ENCODE measurements around the gene PTTG2. TPM values are rescaled to one million over a fixed set of nuclear protein-coding genes. Genes with fewer than 3 reads are reported as not detected.

Gene PTTG2
- total and polyA plus RNA-seq, 2 experiments from 2014 or later: 1.1 TPM; not detected in 1

DNA sequence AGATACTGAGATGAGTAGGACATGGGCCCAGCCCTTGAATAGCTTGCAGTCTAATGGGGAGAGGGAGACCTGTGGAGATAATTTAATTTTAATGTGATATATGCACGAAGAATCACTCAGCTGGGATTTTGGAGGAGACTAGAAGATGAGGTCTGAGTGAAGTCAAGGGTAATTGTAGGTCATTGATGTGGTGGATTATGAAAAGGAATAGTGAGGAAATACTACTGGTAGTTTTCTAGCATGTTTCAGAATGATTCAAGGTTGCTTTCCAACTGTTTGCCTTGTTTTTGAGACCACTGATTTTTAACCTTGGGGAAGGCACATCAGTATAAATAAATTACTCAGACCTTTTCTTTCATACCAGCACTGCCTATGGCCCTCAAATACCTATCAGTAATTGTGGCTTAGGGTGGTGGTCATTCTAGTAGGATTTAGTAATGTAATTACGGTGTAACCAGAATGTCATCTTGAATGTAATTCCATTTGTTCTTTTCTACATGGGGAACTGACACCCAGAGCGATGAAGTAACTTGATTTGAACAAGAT lies 25.6 kb downstream of the PTTG2 start (continued):
- TF ChIP-seq ZNF462 (CRISPR knock-in tag; IDR thresholded peaks at IDR 0.05) (no peak), EZH2phosphoT487 (IDR thresholded peaks at IDR 0.05; ENCODE audit: unreplicated experiment) (no peak), NANOG (IDR thresholded peaks at IDR 0.05; ENCODE audit: borderline replicate concordance) (no peak)
- TF ChIP-seq, protein P1, sequence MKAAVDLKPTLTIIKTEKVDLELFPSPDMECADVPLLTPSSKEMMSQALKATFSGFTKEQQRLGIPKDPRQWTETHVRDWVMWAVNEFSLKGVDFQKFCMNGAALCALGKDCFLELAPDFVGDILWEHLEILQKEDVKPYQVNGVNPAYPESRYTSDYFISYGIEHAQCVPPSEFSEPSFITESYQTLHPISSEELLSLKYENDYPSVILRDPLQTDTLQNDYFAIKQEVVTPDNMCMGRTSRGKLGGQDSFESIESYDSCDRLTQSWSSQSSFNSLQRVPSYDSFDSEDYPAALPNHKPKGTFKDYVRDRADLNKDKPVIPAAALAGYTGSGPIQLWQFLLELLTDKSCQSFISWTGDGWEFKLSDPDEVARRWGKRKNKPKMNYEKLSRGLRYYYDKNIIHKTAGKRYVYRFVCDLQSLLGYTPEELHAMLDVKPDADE (IDR thresholded peaks at IDR 0.05): no peak

GRCh38 chr4:37988670-37989069 lies 28.5 kb downstream of the PTTG2 start:
- Histone ChIP-seq H3K9me2 (ENCODE audit: insufficient read depth) (no peaks in the 10 kb centered on the region), H3K79me2 (replicated peaks; ENCODE audit: insufficient read depth) (peaks cover 79% of the 10 kb centered on the region), H3F3A (replicated peaks; ENCODE audit: low read depth) (no peaks in the 10 kb centered on the region), H3K4me2 (peak overlapping the region; percentile 13), H3K27me3 (ENCODE audit: insufficient read depth) (no peaks in the 10 kb centered on the region), H3K36me3 (ENCODE audit: insufficient read depth) (no peaks in the 10 kb centered on the region), H3K4me3 (peak overlapping the region; percentile 8; the same call in 1 of the 2 replicates), H2AFZ (no peak overlapping the region), H4K20me1 (replicated peaks; ENCODE audit: insufficient read depth) (no peaks in the 10 kb centered on the region), H3K27ac (ENCODE audit: low read depth) (peak overlapping the region; percentile 89), H3K4me1 (ENCODE audit: insufficient read depth) (peaks cover 47% of the 10 kb centered on the region)
- Mint-ChIP-seq H3K9me3 (peaks cover 3% of the 10 kb centered on the region; the same call in 2 of the 3 replicates), H3K27ac (peak overlapping the region; percentile 89), H3K36me3 (ENCODE audit: low read depth) (peaks cover 4% of the 10 kb centered on the region; the same call in 2 of the 3 replicates), H3K4me3 (peak overlapping the region; percentile 51), H3K27me3 (ENCODE audit: insufficient read depth, low read depth, poor library complexity) (peaks cover 4% of the 10 kb centered on the region), H3K4me1 (peaks cover 57% of the 10 kb centered on the region)
- peak; percentile 69 for ATAC-seq
- DNase-seq (ENCODE audit: low spot score): peak; percentile 94
- TF ChIP-seq NANOG (IDR thresholded peaks at IDR 0.05; ENCODE audit: borderline replicate concordance) (no peak), ZNF114 (CRISPR knock-in tag; IDR thresholded peaks at IDR 0.05) (no peak), EZH2phosphoT487 (IDR thresholded peaks at IDR 0.05; ENCODE audit: unreplicated experiment) (no peak), ZNF331 (CRISPR knock-in tag; IDR thresholded peaks at IDR 0.05; ENCODE audit: low read depth) (no peak), EZH2 (IDR thresholded peaks at IDR 0.05; ENCODE audit: low read depth, unreplicated experiment) (no peak), CREB1 (CRISPR knock-in tag; IDR thresholded peaks at IDR 0.05; ENCODE audit: low read depth) (no peak)
- TF ChIP-seq, protein P2, sequence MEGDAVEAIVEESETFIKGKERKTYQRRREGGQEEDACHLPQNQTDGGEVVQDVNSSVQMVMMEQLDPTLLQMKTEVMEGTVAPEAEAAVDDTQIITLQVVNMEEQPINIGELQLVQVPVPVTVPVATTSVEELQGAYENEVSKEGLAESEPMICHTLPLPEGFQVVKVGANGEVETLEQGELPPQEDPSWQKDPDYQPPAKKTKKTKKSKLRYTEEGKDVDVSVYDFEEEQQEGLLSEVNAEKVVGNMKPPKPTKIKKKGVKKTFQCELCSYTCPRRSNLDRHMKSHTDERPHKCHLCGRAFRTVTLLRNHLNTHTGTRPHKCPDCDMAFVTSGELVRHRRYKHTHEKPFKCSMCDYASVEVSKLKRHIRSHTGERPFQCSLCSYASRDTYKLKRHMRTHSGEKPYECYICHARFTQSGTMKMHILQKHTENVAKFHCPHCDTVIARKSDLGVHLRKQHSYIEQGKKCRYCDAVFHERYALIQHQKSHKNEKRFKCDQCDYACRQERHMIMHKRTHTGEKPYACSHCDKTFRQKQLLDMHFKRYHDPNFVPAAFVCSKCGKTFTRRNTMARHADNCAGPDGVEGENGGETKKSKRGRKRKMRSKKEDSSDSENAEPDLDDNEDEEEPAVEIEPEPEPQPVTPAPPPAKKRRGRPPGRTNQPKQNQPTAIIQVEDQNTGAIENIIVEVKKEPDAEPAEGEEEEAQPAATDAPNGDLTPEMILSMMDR (conservative IDR thresholded peaks at IDR 0.05; ENCODE audit: low read depth in 2 of 2): no peak
- TF ChIP-seq, protein P1 (IDR thresholded peaks at IDR 0.05): no peak
